HG02840 (cell line): ENCODE data around the gene ABCD2.
"Not testable (repeated sequence)": the region's sequence is repeated elsewhere in the genome, so short reads cannot be mapped to it uniquely, and the experiment has no call there.

Experiments used
- ATAC-seq: cut with Tn5 transposase; IDR thresholded peaks from one replicate; pipeline ENCODE4 v1.9.1; 2021; ENCODE audit warnings: mild to moderate bottlenecking, moderate library complexity, moderate number of reproducible peaks; ENCODE audit not compliant: unreplicated experiment, low FRiP score

Gene ABCD2

GRCh38 chr12:39613525-39613924, 6.1 kb downstream of the ABCD2 start:
- ATAC-seq, result no peak

GRCh38 chr12:39612250-39612649, 7.4 kb downstream of the ABCD2 start:
- ATAC-seq, result no peak

- ATAC-seq, result no peak
Measured at GRCh38 chr12:39611818-39612217, 7.8 kb downstream of the ABCD2 start.

- no peak for ATAC-seq
Measured at GRCh38 chr12:39610436-39611025, 9.1 kb downstream of the ABCD2 start.

GRCh38 chr12:39606712-39607423, 12.7 kb downstream of the ABCD2 start:
- ATAC-seq, result no peak

- no peak for ATAC-seq
Measured at GRCh38 chr12:39605996-39606395, 13.6 kb downstream of the ABCD2 start.

- ATAC-seq, result no peak
Measured at GRCh38 chr12:39605501-39605900, 14.1 kb downstream of the ABCD2 start.

- ATAC-seq, result no peak
Measured at GRCh38 chr12:39603065-39603464, 16.5 kb downstream of the ABCD2 start.

GRCh38 chr12:39601951-39602350, 17.7 kb downstream of the ABCD2 start:
- not testable (repeated sequence) for ATAC-seq

GRCh38 chr12:39595928-39596327, 23.7 kb downstream of the ABCD2 start:
- ATAC-seq, result no peak

GRCh38 chr12:39592295-39592694, 27.3 kb downstream of the ABCD2 start:
- ATAC-seq, result no peak

- no peak for ATAC-seq
Measured at GRCh38 chr12:39588348-39588747, 31.3 kb downstream of the ABCD2 start.

GRCh38 chr12:39587225-39587624, 32.4 kb downstream of the ABCD2 start:
- ATAC-seq, result no peak

- no peak for ATAC-seq
Measured at GRCh38 chr12:39586816-39587215, 32.8 kb downstream of the ABCD2 start.

- no peak for ATAC-seq
Measured at GRCh38 chr12:39581592-39581991, 38.0 kb downstream of the ABCD2 start.

GRCh38 chr12:39575498-39575875, 44.1 kb downstream of the ABCD2 start:
- no peak for ATAC-seq

GRCh38 chr12:39574785-39575497, 44.7 kb downstream of the ABCD2 start:
- ATAC-seq, result no peak

GRCh38 chr12:39574378-39574777, 45.2 kb downstream of the ABCD2 start:
- ATAC-seq, result no peak

GRCh38 chr12:39573971-39574370, 45.6 kb downstream of the ABCD2 start:
- ATAC-seq, result no peak

- no peak for ATAC-seq
Measured at GRCh38 chr12:39572551-39572950, 47.1 kb downstream of the ABCD2 start.

GRCh38 chr12:39571351-39571750, 48.3 kb downstream of the ABCD2 start:
- no peak for ATAC-seq

GRCh38 chr12:39553476-39553875, 66.1 kb downstream of the ABCD2 start:
- no peak for ATAC-seq
